ENCODE data around the gene NOC2L. TPM values are rescaled to one million over a fixed set of nuclear protein-coding genes. Genes with fewer than 3 reads are reported as not detected.
A peak's percentile ranks its signal among the peaks of the same experiment; 100 is the strongest.

NOC2L gene
- total RNA-seq, 1 donor from 2014 or later: 192 TPM

DNA sequence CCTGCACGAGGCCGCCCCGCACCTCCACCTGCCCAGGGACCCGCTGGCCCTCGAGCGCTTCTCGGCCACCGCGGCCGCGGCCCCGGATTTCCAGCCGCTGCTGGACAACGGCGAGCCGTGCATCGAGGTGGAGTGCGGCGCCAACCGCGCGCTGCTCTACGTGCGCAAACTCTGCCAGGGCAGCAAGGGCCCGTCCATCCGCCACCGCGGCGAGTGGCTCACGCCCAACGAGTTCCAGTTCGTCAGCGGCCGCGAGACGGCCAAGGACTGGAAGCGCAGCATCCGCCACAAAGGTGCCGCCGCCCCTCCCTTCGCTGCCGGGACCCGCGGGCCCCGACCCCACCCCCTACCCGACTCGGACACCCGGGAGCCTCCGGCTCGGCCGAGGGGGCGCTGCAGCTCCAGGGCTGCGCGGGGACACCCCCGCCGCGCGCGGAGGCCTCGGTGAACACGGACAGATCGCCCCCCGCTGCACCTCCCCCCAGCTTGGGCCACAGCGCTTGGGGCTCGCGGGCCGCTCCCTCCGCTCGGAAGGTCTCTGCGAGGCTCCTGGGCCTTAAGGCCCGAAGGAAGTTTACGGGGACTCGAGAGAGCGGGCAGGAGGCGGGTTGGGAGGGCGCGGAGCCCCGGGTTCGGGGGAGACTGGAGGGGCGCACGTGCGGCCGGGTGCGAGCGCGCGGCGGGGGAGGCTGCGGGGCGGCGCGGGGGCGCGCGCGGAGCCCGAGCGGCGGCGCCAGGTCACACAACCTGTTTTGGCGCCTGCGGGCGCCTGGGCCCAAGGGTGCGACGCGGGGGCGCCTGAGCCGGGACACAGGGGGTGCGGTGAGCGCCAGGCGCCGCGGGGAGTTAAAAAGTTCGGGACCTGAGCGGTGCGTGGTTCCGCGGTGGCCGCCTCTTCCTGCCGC lies 34.1 kb downstream of the NOC2L start:
- H3K4me1 Mint-ChIP-seq: peaks cover 9% of the 10 kb centered on the region
- H3K27ac Mint-ChIP-seq: no peak overlapping the region
- H3K27me3 Mint-ChIP-seq: peaks cover 49% of the 10 kb centered on the region
- H3K9me3 Mint-ChIP-seq: no peaks in the 10 kb centered on the region
- no peaks in the 10 kb centered on the region for H3K36me3 Mint-ChIP-seq (ENCODE audit: low read depth)
- DNase-seq: no peak
- intact Hi-C loops (cut with micrococcal nuclease): no loop called here
- peak overlapping the region; percentile 26 for H3K4me3 Mint-ChIP-seq

DNA sequence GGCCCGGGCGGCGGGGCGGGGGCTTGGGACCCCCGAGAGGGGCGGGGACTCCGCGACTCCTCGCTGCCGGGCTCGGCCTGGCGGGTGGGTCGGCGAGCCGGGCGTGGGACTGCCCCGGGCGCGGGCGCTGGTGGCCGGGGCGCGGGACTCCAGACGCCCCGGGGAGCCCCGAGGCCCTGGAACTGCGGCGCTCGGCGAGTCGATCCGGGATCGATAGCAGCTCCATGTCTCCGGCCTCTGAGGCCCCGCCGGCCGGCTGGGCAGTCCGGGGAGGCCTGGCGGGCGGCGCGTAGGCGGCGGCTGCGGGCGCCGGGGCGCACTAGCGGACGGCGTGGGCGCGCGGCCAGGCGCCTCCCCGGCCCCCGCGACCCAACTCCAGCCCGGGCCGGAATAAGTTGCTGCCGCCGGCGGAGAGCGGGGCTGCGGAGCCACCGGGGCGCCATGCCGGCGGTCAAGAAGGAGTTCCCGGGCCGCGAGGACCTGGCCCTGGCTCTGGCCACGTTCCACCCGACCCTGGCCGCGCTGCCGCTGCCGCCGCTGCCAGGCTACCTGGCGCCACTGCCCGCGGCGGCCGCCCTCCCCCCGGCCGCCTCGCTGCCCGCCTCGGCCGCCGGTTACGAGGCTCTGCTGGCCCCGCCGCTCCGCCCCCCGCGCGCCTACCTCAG lies 34.9 kb downstream of the NOC2L start:
- H3K4me1 Mint-ChIP-seq: peaks cover 9% of the 10 kb centered on the region
- H3K27ac Mint-ChIP-seq: no peak overlapping the region
- intact Hi-C loops (cut with micrococcal nuclease): loop anchor here (2.0 kb wide), 1 partner anchor 17 kb away; no protein-coding TSS in a partner anchor
- H3K36me3 Mint-ChIP-seq (ENCODE audit: low read depth): no peaks in the 10 kb centered on the region
- DNase-seq: no peak
- no peak overlapping the region for H3K4me3 Mint-ChIP-seq
- H3K9me3 Mint-ChIP-seq: no peaks in the 10 kb centered on the region
- H3K27me3 Mint-ChIP-seq: peaks cover 49% of the 10 kb centered on the region

DNA sequence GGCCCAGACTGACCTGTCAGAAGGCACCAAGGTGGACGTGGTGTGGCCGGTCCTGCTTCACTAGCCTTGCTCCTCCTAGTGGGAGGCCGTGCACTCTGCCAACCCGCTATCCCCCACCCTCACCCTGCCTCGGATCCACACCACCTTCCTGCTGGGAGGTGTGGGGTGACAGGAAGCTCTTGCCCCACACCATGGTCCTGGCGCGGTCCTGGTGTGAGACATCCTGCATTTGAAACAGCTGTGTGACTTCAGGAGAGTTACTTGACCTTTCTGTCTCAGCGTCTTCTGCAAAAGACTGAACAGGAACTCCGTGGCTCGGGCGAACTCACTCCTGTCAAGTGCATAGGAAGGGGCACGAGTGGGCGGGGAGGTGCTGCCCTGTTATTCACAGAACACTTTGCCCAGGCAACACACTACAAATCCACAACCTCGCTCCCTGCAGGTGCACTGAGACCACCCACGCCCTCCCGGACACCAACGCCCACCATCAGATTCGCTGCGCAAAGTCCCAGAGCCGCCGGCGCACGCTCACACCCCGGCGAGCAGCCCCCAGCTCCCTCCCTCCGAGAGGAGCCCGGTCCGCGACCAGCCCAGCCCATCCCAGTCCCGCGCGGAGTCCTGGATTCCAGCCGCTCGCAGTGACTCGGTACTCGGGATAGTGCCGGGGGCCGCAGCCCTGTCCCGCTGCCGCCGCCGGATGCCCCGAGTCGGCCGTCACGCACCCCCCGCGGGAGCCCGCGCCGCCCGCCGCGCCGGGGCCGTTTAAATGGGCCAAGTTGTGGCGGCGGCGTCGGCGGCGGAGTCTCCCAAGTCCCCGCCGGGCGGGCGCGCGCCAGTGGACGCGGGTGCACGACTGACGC lies 35.7 kb downstream of the NOC2L start, which contains the start of gene SAMD11:
Gene SAMD11 (plus strand): TSS at position 793 of the 860 bp plus-strand sequence. CDS start 509 bp downstream, outside the sequence.
- no peaks in the 10 kb centered on the region for H3K36me3 Mint-ChIP-seq (ENCODE audit: low read depth)
- H3K27ac Mint-ChIP-seq: peak within 1 kb of the TSS; percentile 29
- peaks cover 9% of the 10 kb centered on the region for H3K4me1 Mint-ChIP-seq
- DNase-seq: peak; percentile 85
- no peaks in the 10 kb centered on the region for H3K9me3 Mint-ChIP-seq
- peak within 1 kb of the TSS; percentile 64 for H3K4me3 Mint-ChIP-seq
- H3K27me3 Mint-ChIP-seq: peaks cover 49% of the 10 kb centered on the region
- intact Hi-C loops (cut with micrococcal nuclease): loop anchor here (2.0 kb wide), 1 partner anchor 17 kb away; no protein-coding TSS in a partner anchor

DNA sequence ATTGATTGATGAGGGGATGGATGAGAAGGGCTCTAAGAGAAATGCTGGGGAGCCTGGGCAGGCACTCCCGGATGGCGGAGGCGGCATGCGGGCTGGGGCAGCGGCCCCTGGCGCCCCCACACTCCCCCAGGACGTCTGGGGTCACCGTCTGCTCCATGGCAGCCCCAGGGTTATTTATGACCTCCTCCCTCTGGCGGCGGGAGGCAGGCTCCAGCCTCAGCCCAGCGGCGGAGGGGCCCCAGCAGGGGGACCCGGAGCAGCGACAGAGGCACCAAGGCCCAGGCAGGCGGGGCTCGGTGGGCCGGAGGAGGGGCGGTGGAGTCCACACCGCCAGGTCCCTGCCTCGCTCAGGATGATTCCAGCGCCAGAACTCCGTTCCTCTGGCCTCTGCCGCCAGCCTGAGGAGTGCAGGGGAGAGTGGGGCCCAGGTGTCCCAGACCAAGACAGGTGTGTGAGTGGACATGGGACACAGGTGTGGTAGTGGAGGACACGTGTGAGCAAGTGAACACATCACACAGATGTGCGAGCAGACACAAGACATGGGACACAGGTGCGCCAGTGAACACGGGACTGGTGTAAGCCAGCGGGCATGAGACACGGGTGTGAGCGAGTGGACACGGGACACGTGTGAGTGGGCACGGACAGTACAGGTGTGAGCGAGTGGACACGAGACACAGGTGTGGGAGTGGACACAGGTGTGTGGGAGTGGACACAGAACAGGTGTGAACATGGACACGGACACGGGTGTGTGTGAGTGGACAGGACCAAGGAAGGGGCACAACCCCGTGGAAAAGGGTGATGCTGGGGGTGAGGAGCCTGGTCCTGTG lies 37.8 kb downstream of the NOC2L start:
- intact Hi-C loops (cut with micrococcal nuclease): no loop called here
- H3K4me3 Mint-ChIP-seq: no peak overlapping the region
- H3K36me3 Mint-ChIP-seq (ENCODE audit: low read depth): no peaks in the 10 kb centered on the region
- no peaks in the 10 kb centered on the region for H3K9me3 Mint-ChIP-seq
- peaks cover 9% of the 10 kb centered on the region for H3K4me1 Mint-ChIP-seq
- peak overlapping the region; percentile 58 for H3K27ac Mint-ChIP-seq
- peaks cover 34% of the 10 kb centered on the region for H3K27me3 Mint-ChIP-seq
- no peak for DNase-seq

DNA sequence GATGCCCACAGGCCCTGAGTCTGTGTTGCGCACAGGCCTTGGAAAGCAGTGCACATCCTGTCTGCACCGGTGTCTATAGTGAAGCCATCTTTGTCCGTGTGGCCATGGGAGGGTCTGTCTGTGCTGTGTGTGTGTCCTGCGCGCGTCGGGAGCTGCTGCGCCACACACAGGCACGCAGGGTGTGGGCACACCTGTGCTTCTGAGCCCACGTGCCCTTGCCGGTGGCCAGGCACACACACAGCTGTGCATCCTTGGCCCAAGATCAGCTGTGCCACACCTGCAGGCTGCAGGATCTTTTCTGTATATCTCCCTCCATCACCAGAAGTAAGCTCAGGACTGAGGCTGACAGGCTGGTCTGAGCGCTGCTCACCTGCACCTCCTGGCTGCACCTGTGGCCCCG lies 38.5 kb downstream of the NOC2L start:
- Mint-ChIP-seq H3K27me3 (peaks cover 29% of the 10 kb centered on the region), H3K4me1 (peaks cover 9% of the 10 kb centered on the region), H3K4me3 (no peak overlapping the region), H3K36me3 (ENCODE audit: low read depth) (no peaks in the 10 kb centered on the region), H3K9me3 (no peaks in the 10 kb centered on the region), H3K27ac (no peak overlapping the region)
- intact Hi-C loops (cut with micrococcal nuclease): no loop called here
- DNase-seq: no peak

DNA sequence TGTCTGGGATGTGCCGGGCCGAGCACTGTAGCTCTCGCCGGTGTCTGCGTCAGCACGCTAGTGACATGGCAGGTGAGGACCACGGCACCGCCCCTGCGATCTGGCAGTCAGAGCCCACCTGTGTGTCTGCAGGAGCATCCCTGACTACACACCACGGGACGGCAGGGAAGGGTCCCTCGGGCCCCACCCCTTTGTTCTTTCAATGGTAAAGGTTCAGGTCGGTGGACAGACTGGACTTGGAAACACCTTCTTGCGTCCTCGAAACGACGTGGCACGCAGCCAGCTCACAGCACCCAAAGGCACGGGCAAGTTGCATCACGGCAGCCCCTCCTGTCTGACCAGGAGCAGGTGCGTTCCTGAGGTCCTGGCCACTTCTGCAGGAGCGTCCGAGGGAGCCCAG lies 39.0 kb downstream of the NOC2L start:
- no peak overlapping the region for H3K4me3 Mint-ChIP-seq
- intact Hi-C loops (cut with micrococcal nuclease): no loop called here
- H3K4me1 Mint-ChIP-seq: peaks cover 9% of the 10 kb centered on the region
- peaks cover 29% of the 10 kb centered on the region for H3K27me3 Mint-ChIP-seq
- no peaks in the 10 kb centered on the region for H3K36me3 Mint-ChIP-seq (ENCODE audit: low read depth)
- no peaks in the 10 kb centered on the region for H3K9me3 Mint-ChIP-seq
- no peak overlapping the region for H3K27ac Mint-ChIP-seq
- no peak for DNase-seq

DNA sequence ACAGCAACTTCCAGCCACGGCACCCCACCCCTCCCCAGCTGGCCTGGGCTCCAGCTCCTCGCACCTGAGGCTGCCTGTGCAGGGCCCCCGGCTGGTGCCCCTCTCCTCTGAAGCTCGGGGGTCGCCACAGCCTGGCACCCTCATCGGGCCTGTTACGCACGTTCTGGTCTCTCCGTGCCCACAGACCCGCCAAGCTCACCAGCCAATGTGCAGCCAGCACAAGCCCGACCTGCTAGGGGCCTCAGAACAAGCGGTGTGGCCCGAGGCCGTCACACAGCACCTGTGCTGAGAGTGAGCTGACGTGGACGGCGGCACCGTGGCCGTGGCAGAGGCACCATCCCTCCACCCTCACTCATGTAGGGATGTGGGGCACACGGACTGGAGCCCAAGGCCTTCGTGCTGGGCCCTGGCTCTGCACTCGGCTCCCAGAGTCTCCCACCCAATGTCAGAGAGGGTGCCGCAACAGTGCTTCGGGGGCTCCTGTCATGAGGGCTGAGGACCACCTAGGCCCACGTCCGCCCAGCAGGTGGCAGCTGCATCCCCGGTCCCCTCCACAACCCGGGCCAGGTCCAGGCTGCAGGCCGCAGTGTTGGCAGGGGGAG lies 39.7 kb downstream of the NOC2L start:
- Mint-ChIP-seq H3K4me3 (no peak overlapping the region), H3K27ac (no peak overlapping the region), H3K36me3 (ENCODE audit: low read depth) (no peaks in the 10 kb centered on the region), H3K4me1 (peaks cover 9% of the 10 kb centered on the region), H3K9me3 (no peaks in the 10 kb centered on the region), H3K27me3 (peaks cover 29% of the 10 kb centered on the region)
- no peak for DNase-seq
- intact Hi-C loops (cut with micrococcal nuclease): no loop called here

DNA sequence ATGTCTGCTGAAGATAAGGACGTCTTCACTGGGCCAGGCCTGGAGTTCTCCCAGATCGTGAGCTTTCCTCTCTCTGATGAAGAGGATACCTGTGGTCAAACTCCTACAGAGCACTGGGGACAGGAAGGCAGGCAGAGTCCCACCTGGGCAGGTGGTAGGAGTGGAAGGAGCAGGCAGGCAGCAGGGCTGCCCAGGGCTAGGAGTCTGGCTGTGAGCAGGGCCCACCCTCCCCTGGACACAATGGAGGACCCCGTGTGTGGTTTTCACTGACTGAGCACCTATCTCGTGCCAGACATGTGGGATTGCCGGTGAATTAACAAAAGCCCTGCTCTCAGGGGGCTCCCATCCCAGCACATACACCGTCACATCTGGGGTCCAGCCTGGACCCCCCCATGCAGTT lies 40.2 kb downstream of the NOC2L start:
- H3K4me3 Mint-ChIP-seq: no peak overlapping the region
- no peak for DNase-seq
- peaks cover 9% of the 10 kb centered on the region for H3K4me1 Mint-ChIP-seq
- no peak overlapping the region for H3K27ac Mint-ChIP-seq
- no peaks in the 10 kb centered on the region for H3K9me3 Mint-ChIP-seq
- no peaks in the 10 kb centered on the region for H3K36me3 Mint-ChIP-seq (ENCODE audit: low read depth)
- intact Hi-C loops (cut with micrococcal nuclease): no loop called here
- H3K27me3 Mint-ChIP-seq: peaks cover 29% of the 10 kb centered on the region

DNA sequence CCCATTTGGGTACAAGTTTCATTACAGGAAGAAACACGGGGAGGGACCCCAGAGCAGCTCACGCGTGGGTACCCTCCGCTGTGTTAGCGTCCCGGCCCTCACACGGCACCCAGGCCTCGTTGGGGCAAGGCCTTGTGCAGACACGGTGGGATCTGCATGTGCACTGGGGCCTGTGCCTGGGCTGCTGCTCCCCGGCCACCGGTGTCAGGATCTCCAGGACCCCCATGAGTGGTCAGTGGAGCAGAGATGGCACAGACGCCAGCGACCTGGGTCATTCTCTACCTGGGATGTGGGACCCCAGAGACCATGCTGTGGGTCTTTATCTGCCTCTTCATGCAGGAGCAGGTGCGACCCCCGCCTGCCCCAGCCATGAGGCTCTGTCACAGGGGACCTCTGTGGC lies 40.7 kb downstream of the NOC2L start:
- Mint-ChIP-seq H3K27me3 (peaks cover 28% of the 10 kb centered on the region), H3K9me3 (no peaks in the 10 kb centered on the region), H3K4me3 (no peak overlapping the region), H3K27ac (no peak overlapping the region), H3K36me3 (ENCODE audit: low read depth) (no peaks in the 10 kb centered on the region), H3K4me1 (peaks cover 8% of the 10 kb centered on the region)
- no peak for DNase-seq
- intact Hi-C loops (cut with micrococcal nuclease): no loop called here

DNA sequence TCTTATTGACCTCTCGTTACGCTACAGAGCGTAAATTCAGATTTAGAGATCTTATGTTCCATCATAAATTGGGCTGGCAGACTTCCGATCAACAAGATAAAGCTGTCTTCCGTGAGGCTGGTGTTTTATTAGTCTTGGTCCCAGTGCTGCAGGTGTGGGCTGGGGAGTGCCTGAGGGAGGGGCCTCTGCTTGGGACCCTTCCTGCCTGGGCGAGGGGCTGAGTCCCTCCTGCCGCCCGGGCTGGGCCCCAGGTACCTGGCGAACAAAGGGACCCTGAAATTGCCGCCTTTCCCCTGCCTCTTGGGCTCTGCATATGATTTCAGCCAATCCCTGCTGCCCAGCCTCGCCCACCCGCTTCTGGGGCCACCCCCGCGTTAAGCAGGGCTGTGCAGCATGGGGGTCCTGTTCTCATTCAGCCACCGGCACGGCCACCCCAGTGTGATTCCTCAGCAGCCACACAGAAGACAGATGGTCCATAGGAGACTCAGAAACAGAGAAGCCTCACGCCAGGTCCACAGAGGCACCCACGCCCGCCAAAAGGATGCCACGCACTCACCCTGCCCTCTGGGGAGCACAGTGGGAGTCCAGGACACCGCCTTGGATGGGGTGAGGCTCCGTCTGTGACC lies 41.5 kb downstream of the NOC2L start:
- Mint-ChIP-seq H3K36me3 (ENCODE audit: low read depth) (no peaks in the 10 kb centered on the region), H3K9me3 (no peaks in the 10 kb centered on the region), H3K27me3 (peaks cover 24% of the 10 kb centered on the region), H3K4me3 (no peak overlapping the region), H3K27ac (no peak overlapping the region), H3K4me1 (peaks cover 8% of the 10 kb centered on the region)
- intact Hi-C loops (cut with micrococcal nuclease): no loop called here
- DNase-seq: no peak

DNA sequence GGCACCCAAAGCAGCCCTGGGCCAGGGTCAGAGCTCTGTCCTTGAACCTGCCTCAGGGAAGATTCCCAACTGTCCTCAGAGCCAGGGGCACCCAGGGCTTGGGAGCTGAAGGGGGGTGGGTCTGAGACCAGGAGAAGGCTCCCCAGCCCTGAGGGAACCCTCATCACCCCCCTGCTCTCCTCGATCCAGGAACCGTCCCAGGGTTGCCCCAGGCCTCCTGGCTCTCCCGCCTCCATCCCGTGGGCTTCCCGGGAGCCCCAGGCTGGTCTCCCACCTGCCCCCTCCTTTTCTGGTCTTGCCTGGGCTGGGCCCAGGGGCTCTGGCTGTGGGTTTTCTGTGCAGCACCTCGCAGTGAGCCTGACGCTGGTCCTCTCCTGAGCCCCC lies 42.0 kb downstream of the NOC2L start:
- peaks cover 12% of the 10 kb centered on the region for H3K4me1 Mint-ChIP-seq
- DNase-seq: no peak
- H3K9me3 Mint-ChIP-seq: no peaks in the 10 kb centered on the region
- intact Hi-C loops (cut with micrococcal nuclease): no loop called here
- H3K4me3 Mint-ChIP-seq: no peak overlapping the region
- peaks cover 22% of the 10 kb centered on the region for H3K27me3 Mint-ChIP-seq
- H3K36me3 Mint-ChIP-seq (ENCODE audit: low read depth): no peaks in the 10 kb centered on the region
- no peak overlapping the region for H3K27ac Mint-ChIP-seq

DNA sequence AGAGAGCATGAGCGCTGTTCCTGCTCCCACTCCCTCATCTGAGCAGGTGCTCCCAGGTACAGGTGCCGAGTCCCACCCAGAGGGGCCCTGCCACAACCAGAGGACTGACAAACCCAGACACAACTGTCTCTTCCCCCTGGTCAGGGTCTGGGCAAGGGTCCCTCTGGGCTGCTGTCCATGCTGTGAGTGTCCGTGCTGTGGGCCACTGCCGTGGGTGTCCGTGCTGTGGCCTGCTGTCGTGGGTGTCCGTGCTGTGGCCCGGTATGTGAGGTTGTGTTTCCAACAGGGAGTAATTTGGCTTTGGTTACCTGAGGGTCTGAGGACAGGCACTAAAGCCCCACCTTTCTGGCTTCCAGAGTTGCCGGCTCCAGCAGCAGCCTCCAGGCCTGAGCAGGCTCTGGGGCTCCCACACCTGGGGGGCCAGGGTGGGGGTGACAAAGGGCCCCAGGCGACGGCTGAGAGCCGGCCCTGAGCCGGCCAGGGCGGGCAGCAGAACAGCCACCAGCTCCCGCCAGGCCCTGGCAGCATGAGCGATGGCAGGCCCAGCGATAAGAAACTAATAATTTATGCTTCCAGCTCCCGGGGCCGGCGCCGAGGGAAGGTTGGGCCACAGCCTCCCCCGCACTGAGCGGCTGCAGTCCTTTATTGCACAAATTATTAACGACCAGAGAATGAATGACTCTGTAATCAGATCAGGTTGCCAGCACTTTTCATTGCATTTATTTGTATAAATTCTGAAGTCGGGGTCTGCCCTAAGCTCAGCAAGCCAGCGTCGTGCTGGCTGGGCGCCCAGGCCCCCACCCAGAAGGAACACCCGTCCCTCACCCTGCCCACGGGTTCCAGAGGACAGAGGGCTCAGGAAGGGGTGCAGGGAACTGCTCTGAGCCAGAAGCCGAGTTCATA lies 42.6 kb downstream of the NOC2L start:
- intact Hi-C loops (cut with micrococcal nuclease): no loop called here
- H3K4me1 Mint-ChIP-seq: peaks cover 10% of the 10 kb centered on the region

More for the DNA sequence above, 42.6 kb downstream of the NOC2L start:
- Mint-ChIP-seq H3K27ac (no peak overlapping the region), H3K9me3 (no peaks in the 10 kb centered on the region), H3K27me3 (peaks cover 19% of the 10 kb centered on the region), H3K4me3 (no peak overlapping the region), H3K36me3 (ENCODE audit: low read depth) (no peaks in the 10 kb centered on the region)
- no peak for DNase-seq

Measured in activated CD4-positive, alpha-beta T cell treated with anti-CD3 and anti-CD28 coated beads, Interleukin-2, amount 10 ng/mL, durations not matched to agents 24 days and 14 days (primary cell).